Activated CD4-positive, CD25-positive, alpha-beta regulatory T cell treated with anti-CD3 and anti-CD28 coated beads, Interleukin-2, amount 50 U/mL, for 72 hours (primary cell): ENCODE results near the gene LRRFIP1.
"Not testable (repeated sequence)": the region's sequence is repeated elsewhere in the genome, so short reads cannot be mapped to it uniquely, and the experiment has no call there.

Experiments
- DNase-seq: peaks from one replicate; pipeline ENCODE4 v3.0.0; 2021

LRRFIP1 gene

GRCh38 chr2:237754182-237754581 is 126.8 kb downstream of the LRRFIP1 start:
- no peak for DNase-seq

GRCh38 chr2:237754626-237755248 is 127.3 kb downstream of the LRRFIP1 start:
- no peak for DNase-seq

GRCh38 chr2:237757616-237758015 is 130.2 kb downstream of the LRRFIP1 start:
- DNase-seq: no peak

GRCh38 chr2:237758185-237758584 is 130.8 kb downstream of the LRRFIP1 start:
- no peak for DNase-seq

GRCh38 chr2:237759176-237759575 is 131.8 kb downstream of the LRRFIP1 start:
- DNase-seq: no peak

- DNase-seq: no peak
These were observed 133.4 kb downstream of the LRRFIP1 start for GRCh38 chr2:237760506-237761502.

GRCh38 chr2:237762291-237763182 is 135.2 kb downstream of the LRRFIP1 start:
- not testable (repeated sequence) for DNase-seq

GRCh38 chr2:237763812-237764211 is 136.4 kb downstream of the LRRFIP1 start:
- DNase-seq: no peak

GRCh38 chr2:237765122-237765521 is 137.7 kb downstream of the LRRFIP1 start:
- not testable (repeated sequence) for DNase-seq

GRCh38 chr2:237765875-237766274 is 138.5 kb downstream of the LRRFIP1 start:
- DNase-seq: no peak

- DNase-seq: no peak
These were observed 139.0 kb downstream of the LRRFIP1 start for GRCh38 chr2:237766340-237766739.

GRCh38 chr2:237772513-237772912 is 145.1 kb downstream of the LRRFIP1 start:
- DNase-seq: no peak

- no peak for DNase-seq
These were observed 146.4 kb downstream of the LRRFIP1 start for GRCh38 chr2:237773826-237774225.

GRCh38 chr2:237774811-237775553 is 147.6 kb downstream of the LRRFIP1 start:
- DNase-seq: peak; percentile 47

- DNase-seq: no peak
These were observed 152.1 kb downstream of the LRRFIP1 start for GRCh38 chr2:237779521-237779920.

GRCh38 chr2:237782181-237782580 is 154.8 kb downstream of the LRRFIP1 start:
- no peak for DNase-seq

GRCh38 chr2:237783678-237784077 is 156.3 kb downstream of the LRRFIP1 start:
- not testable (repeated sequence) for DNase-seq

GRCh38 chr2:237786936-237787335 is 159.5 kb downstream of the LRRFIP1 start:
- DNase-seq: no peak

GRCh38 chr2:237790353-237790752 is 163.0 kb downstream of the LRRFIP1 start:
- DNase-seq: no peak

GRCh38 chr2:237791977-237792727 is 164.8 kb downstream of the LRRFIP1 start:
- no peak for DNase-seq

GRCh38 chr2:237797253-237797652 is 169.9 kb downstream of the LRRFIP1 start:
- no peak for DNase-seq
